ENCODE results near the gene MOB3B.

MOB3B gene

DNA sequence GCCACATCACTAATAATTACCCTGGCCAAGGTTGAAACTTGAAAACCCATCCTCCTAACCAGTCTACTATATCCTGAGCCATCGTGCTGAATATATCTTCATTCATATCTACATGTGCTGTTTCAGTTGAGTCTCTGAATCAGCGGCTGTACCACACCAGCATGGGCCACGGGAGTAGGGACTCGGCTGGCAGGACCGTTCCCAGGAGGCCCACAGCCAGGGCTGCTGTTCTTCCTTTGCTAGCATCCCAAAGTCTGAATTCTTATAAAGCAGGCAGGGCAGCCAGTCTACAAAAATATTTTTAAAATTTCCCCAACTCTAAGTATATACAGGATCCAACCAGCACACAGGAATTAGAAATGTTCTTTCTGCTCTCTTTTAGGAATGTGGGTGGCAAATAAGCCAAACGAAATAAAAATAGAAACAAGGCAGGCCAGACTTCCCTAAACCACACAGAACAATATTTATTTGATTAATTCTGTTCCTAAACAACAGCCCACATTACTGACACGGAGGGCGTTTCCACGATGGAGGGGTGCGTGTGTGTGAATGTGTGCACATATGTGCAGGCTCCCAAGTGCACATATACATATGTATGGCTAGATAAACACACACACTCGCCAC, 189.8 kb downstream of the MOB3B start:
- TF ChIP-seq, protein P1, sequence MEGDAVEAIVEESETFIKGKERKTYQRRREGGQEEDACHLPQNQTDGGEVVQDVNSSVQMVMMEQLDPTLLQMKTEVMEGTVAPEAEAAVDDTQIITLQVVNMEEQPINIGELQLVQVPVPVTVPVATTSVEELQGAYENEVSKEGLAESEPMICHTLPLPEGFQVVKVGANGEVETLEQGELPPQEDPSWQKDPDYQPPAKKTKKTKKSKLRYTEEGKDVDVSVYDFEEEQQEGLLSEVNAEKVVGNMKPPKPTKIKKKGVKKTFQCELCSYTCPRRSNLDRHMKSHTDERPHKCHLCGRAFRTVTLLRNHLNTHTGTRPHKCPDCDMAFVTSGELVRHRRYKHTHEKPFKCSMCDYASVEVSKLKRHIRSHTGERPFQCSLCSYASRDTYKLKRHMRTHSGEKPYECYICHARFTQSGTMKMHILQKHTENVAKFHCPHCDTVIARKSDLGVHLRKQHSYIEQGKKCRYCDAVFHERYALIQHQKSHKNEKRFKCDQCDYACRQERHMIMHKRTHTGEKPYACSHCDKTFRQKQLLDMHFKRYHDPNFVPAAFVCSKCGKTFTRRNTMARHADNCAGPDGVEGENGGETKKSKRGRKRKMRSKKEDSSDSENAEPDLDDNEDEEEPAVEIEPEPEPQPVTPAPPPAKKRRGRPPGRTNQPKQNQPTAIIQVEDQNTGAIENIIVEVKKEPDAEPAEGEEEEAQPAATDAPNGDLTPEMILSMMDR (IDR thresholded peaks at IDR 0.05; ENCODE audit: extremely low read depth, missing control alignments): no peak

DNA sequence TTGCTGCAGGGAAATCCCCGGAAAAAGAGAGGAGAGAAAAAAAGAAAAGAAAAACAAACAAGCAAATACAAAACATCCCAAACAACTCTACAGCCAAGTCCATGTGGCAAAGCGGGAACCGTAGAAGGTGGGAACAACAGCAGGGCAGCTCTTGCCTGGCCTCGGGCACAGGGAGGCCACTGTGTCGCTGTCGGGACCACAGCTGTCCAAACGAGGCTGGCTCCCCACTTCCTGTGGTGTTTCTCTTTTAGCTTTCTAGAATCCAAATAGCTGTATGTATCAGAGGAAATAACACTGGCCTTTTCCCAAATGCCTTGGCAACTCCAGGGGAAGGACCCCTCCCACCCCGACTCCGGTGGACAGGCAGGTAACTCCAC, 191.1 kb downstream of the MOB3B start:
- DNase-seq (ENCODE audit: low spot score): no peak
- TF ChIP-seq, protein P1 (IDR thresholded peaks at IDR 0.05; ENCODE audit: extremely low read depth, missing control alignments): no peak

More for the DNA sequence above, 189.8 kb downstream of the MOB3B start:
- no peak for DNase-seq (ENCODE audit: low spot score)

DNA sequence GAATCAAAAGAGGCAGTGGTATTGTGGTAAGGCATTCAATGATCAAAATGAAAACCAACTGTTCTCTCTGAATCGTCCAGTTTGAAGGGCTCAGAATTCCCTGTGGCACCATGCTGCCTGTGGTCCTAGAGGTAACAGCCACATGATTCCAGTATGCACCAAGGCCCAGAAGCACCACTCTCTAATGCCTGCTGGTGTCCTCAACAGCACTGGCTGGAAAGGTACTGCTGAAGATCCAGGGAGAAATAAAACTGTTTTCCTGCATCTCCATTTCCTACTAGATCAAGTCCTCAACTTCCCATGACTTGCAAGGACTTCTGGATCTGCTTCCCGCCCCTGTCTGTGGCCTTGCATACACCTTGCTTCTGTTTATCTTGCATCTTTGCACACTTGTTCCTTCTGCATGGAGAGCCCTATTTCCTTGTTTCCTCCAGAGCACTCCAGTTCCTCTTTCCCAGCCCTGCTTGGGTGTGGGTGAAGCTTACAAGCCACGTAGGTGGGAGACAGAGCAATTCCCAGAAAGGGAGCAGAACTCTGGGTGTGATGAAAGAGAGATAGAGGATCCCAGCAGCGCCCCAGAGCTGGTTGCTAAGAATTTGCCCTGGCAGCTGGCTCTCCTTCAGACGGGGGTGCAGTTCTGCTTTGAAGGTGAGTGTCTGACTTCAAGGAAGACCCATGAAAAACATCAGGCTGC, 191.6 kb downstream of the MOB3B start:
- DNase-seq (ENCODE audit: low spot score): no peak
- TF ChIP-seq, protein P1 (IDR thresholded peaks at IDR 0.05; ENCODE audit: extremely low read depth, missing control alignments): no peak

DNA sequence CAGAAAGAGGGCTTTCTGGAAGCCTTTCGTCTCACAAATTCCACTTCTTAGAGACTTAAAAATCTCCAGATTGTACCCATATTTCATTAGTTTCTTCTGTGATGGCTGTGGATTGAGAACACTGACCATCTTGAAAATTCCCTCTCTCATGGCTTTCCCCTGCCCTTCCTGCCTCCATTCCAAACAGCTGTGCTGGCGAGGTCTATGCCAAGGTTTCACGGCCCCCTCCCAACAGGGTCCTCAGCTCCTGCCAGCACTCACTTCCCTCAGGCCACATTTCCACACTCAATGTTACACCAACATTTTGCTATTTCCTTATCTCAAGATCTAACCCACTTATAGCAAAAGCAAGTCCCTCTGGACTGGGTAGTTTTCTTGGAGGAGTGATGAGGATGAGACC, 192.4 kb downstream of the MOB3B start:
- DNase-seq (ENCODE audit: low spot score): no peak
- TF ChIP-seq, protein P1 (IDR thresholded peaks at IDR 0.05; ENCODE audit: extremely low read depth, missing control alignments): no peak

DNA sequence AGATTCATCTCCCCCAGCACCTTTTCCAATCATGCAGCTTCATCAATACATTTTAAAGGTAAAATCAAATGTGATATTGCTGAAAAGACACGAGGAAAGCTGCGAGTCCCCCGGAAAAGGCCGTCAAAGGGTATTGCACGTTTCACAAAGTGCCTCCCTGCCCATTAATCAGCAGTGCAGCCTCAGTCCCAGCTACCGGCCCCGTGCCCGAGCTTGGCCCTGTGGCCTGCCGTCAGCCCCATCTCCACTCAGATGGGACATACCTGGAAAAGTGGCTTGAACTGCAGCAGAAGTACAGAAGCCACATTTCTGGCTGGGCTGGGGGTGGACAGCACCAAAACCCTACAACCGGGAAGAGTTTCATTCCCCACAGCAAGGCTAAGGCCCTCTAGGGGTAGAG, 192.8 kb downstream of the MOB3B start:
- TF ChIP-seq, protein P1 (IDR thresholded peaks at IDR 0.05; ENCODE audit: extremely low read depth, missing control alignments): no peak
- DNase-seq (ENCODE audit: low spot score): no peak

DNA sequence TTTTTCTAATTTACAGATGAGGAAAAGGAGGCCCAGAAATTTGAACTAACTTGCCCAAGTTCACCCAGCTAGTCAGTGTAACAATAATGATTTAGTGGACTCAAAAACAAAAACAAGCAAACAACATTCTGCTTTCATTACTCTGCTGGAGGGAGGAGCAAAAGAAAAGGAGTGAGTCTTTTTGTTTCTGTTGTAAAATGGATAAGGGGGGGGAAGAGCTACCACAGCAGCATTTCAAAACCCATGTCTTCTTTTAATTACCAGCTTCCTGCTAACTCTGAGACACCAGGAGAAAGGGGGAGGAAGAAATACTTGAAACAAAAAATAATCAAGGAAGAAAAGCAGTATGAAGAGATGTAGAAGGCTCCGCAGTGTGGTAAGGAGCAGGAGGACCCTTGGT, 193.5 kb downstream of the MOB3B start:
- TF ChIP-seq, protein P1 (IDR thresholded peaks at IDR 0.05; ENCODE audit: extremely low read depth, missing control alignments): no peak
- no peak for DNase-seq (ENCODE audit: low spot score)

DNA sequence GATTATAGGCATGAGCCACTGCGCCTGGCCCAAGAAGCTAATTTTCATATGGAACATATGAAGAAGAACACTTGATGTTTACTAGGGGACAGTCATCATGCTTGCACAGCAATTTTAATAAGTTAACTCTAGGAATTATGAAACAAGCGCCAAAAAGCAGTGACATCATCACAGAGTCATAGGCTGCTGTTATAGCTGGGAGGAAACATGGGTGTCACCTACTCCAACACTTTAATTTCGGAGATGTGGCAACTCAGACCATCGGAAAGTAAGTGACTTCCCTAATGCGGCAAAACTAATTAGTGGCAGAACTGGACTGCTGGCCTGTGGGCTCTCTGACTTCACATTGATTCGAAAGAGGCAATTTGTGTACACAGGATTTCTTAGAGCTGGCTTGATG, 194.5 kb downstream of the MOB3B start:
- TF ChIP-seq, protein P1 (IDR thresholded peaks at IDR 0.05; ENCODE audit: extremely low read depth, missing control alignments): no peak
- DNase-seq (ENCODE audit: low spot score): no peak

All from GM20000 (cell line).